GM18909 (cell line): ENCODE results near the gene LBH.

Source experiments
- ATAC-seq: cut with Tn5 transposase; IDR thresholded peaks from one replicate; pipeline ENCODE4 v1.9.1; 2021; ENCODE audit warnings: mild to moderate bottlenecking; ENCODE audit not compliant: unreplicated experiment, poor library complexity

The LBH gene

DNA sequence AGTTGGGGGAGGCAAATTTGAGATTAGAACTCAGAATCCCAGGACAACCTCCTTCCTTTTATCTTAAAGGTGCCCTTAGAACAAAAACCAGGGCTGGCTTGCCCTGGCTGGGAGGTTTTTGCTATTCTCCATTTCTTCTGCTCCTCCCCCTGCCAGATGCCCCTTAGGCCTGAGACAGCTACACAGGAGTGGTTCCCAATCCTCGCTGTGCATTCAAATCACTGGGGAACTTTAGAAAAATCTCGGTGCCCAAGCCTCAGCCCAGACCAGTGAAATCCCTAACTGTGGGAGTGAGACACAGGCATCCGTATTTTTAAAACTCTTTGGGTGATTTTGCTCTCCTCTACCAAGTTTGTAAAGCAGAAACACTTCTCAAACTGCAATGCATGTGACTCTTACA, 38.8 kb downstream of the LBH start:
- ATAC-seq: no peak

DNA sequence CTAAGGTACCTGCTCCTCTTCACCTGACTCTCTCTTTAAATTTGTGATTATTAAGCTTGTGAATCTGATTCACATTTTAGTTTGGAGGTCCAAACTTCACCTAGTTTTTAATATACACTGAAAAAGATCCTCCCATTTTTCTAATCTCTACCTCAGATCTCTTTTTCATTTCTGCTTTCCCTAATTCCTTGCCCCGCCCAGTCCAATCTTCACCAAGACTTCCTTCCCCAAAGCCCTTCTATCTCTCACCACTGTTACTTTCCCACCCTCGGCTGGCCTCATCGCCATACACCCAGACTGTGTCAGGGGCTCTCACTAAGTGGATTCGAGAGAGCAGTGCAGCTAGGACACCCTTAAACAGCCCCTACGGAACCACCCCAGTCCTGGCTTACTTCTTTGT, 40.0 kb downstream of the LBH start:
- ATAC-seq: no peak

DNA sequence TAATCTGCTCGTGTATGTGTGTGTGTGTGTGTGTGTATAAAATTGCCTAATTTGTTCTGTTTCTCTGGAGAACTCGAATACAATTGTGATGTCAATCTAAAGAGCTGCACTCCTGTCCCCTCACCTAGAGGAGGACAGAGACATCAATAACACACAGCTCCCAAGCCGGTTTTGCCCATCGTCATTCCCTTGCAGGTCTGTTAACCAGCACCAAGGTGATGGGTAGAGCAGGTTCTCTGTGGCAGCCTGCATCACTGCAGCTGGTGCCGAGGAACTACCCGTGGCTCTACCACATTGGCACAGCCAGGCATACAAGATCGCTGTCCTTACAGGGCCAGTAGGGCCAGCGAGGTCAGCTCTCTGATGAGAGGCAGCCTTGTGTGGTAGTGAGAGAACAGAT, 41.0 kb downstream of the LBH start:
- no peak for ATAC-seq

DNA sequence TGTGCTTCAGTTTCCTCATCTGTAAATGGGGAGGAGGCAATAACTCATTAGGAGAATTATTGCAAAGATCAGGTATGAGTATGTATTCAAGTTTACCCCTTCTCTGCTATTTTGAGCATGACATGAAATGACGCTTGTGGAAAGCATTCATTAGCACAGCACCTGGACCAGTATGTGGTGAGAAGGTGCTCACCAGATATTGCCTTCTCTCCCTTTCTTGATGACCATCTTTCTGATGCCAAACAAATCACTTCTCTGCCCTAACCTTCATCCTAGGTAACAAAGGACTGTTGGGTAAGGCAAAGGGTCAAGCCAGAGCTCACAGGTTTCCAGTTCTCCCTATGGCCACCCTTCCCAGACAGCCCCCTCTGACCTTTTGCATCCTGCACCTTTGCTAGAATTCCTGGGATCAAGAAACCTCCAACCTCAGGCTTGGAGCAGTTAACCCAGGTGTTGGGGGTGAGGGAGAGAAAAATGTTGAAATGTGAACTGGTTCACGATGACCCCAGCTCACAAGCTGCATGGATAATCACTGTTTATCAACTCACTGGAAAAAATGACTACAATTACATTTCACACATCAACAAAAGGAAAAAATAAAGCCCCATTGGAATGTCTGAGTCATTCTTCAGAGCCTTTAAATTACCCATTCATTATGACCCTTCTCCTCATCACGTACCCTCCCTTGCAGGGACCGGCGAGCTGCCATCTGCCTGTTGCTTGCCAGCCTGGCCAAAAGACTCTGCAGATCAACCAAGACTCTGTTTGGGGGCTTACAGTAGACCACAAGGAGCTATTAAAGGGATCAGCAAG, 41.6 kb downstream of the LBH start:
- ATAC-seq: no peak

DNA sequence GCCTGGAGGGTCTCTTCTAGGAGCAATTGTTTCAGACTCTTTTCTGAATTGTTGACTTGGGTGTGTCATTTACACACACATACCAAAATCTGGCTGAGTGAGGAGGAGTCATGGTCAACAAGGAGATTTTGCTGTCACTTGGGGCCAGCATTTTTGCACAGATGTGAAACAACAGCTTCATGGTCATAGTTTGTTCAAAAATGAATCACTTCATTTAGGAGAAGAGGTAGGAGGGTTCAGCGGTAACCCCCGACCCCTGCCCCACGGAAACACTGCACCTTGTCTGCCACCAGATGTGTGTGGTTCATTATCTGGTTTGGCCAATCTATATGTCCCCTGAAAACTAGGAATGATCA, 42.2 kb downstream of the LBH start:
- no peak for ATAC-seq

DNA sequence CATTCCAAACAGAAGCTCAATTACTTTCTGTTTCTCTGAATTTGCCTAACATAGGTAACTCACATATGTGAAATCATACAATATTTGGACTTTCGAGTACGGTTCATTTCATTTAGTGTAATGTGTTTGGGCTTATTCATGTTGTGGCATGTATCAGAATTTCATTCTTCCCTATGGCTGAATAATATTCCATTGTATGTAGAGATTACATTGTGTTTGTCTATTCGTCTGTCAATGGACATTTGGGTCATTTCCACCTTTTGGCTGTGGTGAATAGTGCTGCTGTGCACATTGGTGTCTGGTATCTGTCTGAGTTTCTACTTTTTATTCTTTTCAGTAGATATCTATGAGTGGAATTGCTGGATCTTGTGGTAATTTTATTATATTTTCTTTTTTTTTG, 43.9 kb downstream of the LBH start:
- ATAC-seq: no peak

DNA sequence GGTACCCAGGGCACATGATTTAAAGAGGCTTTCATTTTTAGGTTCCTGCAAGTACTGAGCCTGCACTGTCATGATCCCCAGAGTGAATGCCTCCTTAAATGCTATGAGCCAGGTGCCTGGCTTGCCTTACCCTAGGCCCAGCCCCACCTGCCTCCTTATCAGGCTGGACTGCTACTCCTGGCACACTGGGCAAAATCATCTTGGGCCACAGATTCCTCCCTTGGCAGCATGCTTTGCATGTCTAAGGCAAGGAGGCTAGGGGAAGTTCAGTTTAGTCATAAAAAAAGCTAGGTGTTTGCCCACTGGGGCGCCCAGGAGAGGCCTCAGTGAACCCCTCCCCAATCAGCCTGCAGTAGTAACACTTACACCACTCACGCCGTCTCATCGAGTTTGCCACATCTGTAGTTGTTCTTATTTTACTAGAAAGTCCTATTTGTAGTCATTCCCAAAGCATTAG, 45.1 kb downstream of the LBH start:
- ATAC-seq: no peak

DNA sequence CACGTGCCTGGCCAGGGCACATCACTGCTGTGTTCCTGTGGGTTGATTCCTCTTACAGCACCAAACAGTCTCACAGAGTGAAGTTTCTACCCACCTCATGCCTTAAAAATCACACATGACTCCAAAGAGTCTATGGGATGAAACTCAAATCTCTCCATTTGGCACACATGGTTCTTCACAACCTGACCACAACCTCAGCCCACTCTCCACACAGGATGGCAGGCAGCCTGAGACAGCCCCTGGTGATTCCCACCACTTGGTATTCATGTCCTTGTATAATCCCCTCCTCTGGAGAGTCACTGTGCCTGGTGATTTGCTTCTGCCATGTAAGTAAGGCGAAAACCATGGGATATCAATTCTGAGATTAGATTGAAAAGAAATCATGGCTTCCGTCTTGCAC, 46.2 kb downstream of the LBH start:
- no peak for ATAC-seq

DNA sequence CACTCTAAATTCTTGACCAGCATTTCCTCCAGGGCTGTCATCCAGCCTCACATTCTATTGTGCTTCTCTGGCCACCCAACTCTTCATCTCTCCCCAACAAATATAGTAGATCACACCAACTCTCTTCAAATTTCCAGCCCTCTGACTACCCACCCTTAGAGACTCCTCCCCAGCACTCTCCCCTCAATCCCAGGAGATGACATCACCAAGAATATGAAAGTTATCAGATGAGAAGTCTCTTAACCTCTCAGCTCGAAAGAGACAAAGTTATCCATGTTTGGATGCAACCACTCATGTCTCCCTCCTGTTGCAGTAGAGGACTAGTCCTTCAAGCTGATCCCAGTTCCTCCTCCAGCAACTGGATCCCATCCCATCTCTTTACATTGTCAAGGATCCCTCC, 47.1 kb downstream of the LBH start:
- ATAC-seq: no peak

DNA sequence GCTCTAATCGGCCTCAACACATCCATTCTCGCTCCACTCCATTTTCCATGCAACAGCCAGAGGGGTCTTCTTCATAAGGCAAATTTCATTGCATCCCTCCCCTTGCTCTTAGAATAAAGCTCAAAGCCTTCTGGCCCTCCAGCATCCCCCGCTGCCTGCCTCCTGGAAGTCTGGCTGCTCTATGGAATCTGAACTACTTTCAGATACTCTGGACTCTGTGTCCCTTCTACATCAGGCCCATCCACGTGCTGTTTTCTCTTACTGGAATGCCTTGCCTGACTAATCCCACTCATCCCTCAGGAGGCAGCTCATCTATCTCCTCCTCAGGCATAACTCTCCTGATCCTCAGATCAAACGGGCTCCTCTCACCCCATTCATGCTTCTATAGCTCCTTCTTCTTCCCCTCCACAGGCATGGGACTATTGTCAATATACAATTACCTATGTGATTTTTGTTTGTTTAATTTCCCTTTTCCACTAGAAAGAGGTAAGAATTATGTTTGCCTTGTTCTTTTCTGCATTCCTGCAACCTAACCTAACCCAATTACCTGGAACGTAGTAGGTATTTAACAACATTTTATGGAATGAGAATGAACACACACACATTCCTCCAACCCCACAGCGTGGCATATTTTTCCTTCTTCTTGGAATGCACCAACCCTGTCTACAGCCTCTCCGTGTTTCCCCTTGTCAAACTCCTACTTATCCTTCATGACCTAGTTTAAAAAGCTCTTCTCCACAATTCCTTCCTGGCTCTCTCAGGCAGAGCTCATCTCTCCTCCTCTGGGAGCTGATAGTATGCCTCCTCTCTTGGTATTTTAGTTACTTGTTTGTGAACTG, 49.5 kb downstream of the LBH start:
- ATAC-seq: no peak

DNA sequence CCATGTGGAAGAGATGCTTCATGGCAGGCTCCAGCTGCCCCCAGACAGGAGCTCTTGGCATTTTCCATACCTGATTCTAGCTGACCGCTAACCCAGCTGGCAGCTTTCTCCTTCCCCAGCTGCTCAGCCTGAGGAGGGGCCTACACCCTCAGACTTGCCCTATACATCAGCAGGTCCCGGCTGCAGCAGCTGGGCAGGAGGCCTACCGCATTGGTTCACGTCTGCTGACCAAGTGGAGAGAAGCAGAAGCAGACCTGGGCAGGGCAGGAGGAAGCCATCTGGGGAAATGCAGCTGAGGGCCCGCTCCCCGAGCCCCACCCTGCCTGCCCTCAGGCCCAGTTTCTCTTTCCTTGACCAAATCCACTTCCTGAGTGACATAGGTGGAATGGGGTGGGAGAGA, 50.7 kb downstream of the LBH start:
- no peak for ATAC-seq

DNA sequence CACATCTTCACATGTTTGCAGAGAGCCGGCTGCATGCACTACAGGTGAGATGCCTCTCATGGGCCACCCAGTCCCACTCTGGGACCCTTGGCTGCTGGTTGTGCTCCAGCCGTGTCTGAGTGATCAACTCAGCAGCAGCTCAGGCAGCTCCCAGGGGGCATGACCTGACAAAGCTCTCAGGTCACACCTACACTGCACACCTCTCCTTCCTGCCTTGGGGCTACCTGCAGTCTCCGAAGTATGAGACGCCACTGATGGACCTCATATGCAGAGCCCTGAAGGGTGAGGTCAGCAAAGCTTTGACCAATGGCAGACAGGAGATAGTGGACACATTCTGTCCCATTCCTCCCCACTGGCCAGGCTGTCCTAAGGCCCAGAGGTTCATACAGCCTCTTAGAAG, 51.4 kb downstream of the LBH start:
- ATAC-seq: no peak

DNA sequence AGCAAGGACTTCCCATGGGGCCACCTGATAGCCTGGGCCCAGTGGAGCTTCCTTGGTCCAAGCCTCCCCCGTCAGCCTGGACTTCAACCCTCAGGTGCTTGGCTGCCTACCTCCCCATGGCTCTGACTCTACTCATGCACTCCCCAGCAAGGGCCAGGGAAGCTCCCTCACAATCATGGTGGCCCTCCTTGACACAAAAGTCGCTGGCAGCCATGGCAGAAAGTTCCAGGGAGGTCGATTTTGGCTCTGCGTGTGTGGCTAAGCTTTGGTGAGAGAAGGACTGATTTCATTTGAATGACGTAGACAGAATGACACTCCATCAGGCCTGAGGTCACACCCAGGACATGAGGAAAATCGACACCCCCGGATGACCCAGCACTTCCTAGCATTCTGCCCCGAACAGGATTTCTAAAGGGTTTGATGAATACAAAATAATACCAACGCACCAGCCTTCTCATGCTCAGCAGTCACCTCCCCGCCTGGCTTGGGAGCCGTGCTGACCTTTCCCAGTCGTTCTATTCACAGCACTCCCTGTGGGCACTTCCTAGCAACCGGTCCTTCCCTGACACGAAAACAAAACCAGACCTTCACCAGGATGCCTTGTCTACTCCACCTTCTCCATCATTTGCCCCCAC, 52.7 kb downstream of the LBH start:
- ATAC-seq: no peak

DNA sequence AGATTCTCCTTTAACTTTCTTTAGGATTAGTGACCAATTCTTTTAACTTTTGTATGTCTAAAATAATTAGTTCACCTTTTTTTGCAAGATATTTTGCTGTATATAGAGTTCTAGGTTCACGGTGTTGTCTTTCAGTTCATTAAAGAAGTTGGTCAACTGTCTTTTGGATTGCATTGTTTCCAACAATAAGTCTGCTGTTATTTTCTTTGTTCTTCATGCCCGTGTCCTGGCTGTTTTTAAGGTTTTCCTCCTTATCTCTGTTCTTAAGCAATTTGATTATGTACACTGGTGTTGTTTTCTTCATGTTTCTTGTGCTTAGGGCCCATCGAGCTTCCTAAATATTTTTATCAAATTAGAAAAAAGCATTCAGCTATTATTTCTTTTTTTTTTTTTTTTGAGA, 54.4 kb downstream of the LBH start:
- ATAC-seq: no peak

DNA sequence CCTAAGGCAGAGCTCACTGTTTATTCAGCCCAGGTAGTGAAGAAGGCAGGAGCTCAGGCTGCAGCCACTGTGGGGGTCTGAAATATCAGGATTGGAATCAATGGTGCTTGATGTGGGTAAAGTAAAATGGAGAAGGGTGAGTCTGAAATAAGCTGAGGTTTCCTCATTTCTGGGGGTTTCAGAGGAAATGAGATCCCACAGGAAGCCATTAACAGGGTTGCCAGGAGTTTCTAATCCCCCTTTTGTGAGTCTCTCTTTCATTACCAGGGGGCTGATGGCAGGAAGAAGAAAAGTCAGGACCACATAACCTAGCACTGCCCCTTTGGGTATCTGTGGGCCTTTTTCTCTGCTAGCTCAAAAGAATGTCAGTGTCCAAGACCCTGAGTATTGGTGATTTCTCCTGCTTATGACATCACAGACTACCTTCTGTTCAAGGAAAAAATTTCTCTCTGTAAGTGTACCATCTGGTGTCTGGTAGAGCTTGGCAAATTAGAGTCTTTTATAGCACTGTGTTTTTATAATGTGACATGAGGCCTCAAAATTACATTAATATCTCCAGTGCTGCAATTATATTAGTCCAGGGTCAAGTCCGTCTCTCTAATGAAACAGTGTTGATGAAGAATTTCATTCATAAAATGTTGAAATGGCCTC, 56.0 kb downstream of the LBH start:
- peak; percentile 9 for ATAC-seq

DNA sequence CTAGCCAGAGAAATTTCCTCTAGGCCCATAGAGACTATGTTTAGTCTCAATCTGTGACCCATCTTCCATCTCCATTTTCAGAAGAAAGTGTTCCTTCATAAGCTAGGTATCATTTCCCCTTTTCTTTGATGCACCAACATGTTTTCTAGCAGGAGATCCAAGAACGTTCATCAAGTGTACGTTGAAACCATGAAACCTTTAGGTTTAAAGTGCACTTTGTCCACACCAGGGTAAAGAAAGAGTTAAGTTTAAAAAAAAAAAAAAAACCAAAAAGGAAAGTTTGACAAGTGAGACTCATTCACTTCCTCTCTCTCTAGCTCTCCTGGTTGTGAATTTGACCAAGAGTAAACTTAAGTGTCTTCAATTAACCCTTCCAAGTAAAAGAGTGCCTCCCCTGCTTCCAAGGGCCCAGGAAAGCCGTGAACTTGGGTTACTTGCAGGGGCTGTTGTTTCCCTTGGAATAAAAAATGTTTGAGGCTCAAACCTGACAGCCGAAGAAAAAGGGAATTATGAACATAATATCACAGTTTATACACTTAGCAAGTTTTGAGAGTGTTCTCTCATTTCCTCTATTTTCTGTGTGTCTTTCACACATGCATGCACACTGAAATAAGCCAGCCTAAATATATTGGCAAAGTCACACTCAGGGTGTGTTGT, 56.7 kb downstream of the LBH start:
- peak; percentile 69 for ATAC-seq

DNA sequence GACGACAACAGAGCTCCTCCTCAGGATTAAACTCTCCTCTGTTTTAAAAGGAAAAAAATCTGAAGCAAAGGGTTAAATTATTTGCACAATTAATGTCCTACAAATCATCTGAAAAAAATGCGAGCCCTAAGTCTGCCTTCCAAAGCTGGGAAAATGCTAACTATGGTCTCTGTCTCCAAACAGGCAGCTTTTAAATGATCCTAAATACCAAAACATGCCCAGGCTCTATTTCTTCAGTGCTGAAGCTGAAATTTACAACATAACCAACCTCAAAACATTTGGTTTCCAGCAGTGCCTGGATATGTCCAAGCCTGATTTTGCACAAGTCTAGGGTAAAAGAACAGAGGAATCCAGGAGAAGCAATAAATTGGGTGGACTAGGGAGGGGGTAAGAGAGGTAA, 57.2 kb downstream of the LBH start:
- ATAC-seq: no peak

DNA sequence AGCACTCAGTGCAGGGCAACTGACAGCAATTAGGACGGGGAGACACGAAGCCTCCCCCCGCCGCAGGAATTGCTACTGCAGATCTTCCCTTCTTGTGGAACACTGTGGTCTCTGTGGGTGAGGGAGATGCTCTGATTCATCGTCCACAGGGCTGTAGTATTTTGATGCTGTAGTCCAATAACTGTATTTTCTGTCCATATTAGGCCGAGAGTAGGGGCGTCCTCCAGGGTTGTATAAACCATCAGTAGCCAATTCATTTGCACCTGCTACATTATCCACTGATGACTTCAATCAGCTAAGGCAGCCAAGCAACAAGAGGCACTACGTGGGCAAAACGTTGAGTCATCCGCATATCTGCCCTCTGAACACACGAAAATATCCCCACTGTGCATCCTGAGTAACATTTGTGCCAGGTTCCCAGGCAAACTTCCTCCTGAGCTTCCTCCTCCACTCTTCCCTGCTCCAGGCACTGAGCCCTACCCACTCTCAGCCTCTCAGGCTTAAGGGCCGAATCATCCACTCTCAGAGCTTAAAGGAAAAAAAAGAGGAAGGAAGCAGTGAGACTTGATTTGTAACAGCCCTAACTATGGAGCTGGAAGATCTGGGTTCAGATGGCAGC, 62.1 kb downstream of the LBH start:
- no peak for ATAC-seq

DNA sequence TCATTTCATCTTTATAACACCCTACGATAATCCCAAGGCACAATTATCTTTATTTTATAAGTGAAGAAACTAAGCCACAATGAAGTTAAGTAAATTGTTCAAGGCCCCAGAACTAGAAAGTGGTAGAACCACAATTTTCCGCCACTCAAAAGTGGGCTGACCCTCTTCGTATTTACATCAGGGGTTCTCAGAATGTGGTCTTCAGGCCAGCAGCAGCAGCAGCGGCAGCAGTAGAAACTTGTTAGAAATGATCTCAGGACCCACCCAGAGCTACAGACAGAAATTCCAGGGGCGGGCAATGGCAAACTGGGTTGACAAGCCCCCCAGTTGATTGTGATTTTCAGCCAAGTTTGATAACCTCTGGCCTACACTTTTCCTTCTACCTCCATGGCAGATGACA, 62.8 kb downstream of the LBH start:
- no peak for ATAC-seq

DNA sequence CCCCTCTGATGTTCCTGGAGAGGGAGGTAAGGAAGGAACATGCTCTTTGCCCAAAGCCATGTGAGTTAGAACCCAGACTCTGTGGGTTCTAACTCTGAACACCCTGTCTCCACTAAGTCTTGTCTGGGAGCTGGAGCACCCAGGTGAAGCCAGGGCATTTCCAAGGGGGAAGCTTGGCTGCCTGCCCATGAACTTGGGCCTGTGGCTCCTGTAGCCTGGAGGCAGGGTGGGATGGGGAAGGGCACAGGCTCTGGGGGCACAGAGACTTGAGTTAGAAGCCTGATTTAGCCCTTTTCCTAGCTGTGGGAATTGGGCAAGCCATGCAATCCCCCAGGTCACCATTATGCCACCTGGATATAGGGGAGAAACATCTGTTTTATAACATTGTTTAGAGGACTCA, 65.2 kb downstream of the LBH start:
- ATAC-seq: no peak
